ENCODE results near the gene MTNR1A.
A peak's percentile ranks its signal among the peaks of the same experiment; 100 is the strongest.

Gene MTNR1A
- total RNA-seq, result 0 reads per million in 2 donors

- no peak for DNase-seq
These were observed at the start of gene MTNR1A for GRCh38 chr4:186554914-186555827. Gene MTNR1A, minus strand, starts transcription at chr4:186555567. Its CDS starts 202 bp downstream, at chr4:186555365.

- DNase-seq, result no peak
These were observed 48.9 kb upstream of the MTNR1A start for GRCh38 chr4:186604124-186604807.

GRCh38 chr4:186602978-186603377 lies 47.6 kb upstream of the MTNR1A start:
- no peak for DNase-seq

DNA sequence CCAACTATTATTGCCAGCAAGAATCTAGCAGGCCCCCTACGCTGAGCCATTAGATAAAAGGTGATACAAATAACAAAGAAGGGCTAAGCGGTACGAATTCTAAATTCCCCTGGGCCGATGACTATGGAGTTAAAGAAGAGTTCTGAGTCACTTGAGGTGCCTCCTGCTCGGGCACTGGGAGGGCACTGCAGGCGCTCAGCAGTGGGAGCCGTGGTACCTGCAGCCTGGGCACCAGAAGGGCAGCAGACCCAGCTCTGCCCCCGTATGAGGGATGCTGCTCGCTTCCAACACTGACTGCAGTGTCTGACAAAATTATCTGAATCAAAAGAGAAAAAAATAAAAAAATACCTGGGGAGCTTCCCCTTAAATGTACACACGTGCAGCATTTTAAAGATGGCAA lies 44.1 kb upstream of the MTNR1A start:
- no peak for DNase-seq

DNA sequence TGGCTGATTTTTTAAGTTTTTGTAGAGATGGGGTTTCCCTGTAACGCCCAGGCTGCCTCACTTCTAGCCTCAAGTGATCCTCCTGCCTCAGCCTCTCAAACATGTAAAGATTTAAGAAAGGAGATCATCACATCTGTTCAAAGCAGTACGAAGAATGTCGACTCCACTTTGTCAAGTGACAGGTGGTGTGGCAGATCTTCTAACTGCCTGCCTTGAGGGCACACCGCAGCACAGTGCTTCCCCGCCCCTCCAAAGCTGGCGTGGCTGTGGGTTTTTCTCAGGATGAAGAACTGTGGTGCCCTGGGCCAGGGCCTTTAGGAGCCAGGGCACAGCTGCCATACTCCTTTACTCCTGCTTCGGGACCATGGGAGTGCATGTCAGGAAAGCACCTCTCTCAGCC lies 43.3 kb upstream of the MTNR1A start:
- no peak for DNase-seq

DNA sequence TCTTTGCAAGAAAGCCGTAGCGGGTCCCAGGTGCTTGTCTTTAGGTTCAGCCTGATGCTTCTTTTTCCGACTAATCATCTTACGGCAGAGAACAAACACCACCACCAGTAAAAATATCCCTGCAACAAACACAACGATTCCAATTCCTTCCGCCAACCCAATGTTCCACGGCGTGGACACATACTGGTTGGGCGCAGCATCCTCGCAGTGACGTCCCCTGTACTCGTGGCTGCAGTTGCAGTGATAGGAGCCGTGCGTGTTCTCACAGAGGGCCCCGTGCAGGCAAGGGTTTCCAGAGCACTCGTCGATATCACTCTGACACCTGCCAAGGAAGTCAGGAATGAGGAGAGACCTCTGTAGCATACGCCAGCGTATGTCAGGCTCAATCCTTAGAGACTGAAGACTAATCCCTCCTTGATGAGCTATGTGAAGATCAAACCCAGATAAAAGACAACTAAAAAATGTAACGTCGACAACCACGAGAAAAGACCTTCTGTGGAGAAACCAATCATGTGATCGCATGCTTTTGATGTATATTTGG lies 41.6 kb upstream of the MTNR1A start:
- DNase-seq, result no peak

DNA sequence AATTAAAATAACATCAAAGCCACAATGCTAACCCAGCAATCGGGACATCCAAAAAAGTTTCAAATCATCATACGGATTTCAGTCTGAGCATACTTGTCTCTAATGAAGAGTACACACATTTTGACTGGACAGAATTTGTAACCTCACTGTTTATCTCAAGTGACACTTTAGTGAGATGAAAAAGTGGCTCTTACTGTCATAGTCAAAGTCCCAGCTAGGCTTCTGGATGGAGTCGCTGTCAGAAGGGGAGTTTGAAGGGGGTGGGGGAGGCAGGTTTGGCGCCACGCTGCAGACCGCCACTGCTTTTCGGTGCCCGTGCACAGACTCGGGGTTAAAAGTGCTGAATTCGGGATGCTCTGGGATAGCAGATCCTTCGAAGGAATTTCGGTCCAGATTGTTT lies 41.0 kb upstream of the MTNR1A start:
- no peak for DNase-seq

DNA sequence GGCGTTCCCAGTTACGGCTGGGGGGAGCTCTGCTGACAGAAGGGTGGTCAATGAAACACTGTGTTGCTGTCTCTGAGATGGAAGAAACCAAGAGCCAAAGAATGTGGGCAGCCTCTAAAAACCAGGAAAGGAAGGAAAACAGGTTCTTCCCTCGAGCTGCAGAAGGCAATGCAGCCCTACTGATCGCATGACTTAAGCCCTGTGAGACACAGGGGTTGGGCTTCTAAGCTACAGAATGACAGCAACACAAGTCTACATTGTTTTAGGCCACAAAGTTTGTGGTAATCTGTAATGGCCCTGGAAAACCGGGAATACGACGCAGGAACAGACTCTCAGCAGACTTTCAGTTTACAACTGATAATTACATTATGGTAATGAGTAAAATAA lies 38.2 kb upstream of the MTNR1A start:
- no peak for DNase-seq

- DNase-seq, result no peak
These were observed 37.7 kb upstream of the MTNR1A start for GRCh38 chr4:186592966-186593586.

- no peak for DNase-seq
These were observed 37.1 kb upstream of the MTNR1A start for GRCh38 chr4:186592445-186592844.

DNA sequence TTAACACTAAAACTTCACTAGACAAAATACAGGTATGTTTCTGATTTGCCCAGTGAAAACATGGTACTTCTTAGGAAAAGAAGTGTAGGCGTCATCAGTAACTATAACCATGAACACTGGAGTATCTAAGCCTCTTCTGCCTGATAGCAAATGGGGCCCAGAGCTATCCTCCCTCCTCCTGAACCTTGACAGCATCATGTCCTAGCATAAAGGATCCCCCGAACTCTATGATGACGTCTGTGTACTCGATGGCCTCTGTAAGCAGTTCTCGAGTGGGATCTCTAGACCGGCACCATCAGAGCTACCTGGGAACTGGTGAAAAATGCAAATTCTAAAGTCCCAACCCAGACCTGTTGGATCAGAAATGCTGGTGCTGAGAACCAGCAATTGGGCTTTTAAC lies 36.3 kb upstream of the MTNR1A start:
- no peak for DNase-seq

- DNase-seq, result no peak
These were observed 33.1 kb upstream of the MTNR1A start for GRCh38 chr4:186588503-186588902.

DNA sequence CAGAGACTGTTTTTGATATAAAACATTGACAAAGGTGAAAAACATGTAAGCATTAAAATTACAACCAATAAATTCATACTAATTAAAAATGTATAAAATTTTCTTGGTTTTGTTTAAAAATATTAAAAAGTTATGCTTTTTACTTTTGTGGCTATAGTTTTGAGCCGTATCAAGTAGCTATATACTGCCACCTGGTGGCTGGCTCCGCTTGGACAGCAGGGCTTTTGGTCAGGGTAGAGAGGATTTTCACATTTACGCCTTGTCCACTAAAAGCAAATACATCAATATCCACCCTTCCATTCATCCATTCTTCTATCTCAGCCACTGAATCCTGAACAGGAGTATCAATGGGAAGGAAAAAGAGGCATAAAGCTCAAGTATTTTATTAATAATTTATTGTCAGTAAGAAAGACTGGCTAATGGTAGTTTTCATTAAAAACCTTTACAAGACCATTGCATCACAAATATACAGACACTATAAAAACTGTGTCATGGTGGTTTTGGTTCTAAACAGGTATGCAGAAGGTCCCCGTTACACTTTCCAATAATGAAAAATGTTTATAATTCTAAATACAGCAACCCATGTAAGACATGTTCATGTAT lies 32.1 kb upstream of the MTNR1A start:
- peak in 4 of 5 experiments; percentile 9 to 45 (median 39) for DNase-seq

DNA sequence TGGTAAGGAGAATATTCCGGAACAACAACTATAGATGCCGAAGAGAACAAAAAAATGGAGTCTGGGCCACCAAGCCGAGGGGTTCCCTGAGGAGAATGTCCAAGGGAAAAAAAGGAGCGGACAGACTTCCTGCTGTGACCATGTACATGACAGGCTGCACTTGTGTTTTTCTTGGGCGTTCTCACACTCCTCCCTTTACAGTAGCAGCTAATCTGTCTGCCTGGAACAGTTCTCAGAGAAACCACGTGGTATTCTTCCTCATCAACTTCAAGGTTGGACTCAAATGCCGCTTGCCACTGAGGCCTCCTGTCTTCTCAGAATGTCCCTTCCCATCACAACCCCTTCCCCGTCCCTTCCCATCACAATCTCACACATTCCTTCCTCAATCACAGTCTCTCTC lies 30.8 kb upstream of the MTNR1A start:
- no peak for DNase-seq

DNA sequence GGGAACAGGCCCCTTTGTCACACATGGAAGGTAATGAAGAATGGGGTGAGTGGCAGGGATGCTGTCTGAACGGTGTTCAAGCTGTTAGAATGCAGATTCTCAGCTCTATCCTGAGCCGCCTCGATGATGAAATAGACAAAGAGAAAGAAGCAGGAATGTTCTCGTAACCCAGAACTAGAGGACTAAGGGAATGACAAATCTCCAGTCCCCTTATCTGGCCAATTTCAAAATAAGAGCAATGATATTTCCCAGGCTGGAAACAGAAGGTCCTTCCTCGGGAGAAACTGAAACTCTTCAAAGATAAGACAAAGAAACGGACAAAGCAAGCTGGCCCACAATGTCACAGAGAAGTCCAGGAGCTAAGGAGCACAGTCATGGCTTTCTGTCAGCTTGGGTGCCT lies 29.5 kb upstream of the MTNR1A start:
- no peak for DNase-seq

DNA sequence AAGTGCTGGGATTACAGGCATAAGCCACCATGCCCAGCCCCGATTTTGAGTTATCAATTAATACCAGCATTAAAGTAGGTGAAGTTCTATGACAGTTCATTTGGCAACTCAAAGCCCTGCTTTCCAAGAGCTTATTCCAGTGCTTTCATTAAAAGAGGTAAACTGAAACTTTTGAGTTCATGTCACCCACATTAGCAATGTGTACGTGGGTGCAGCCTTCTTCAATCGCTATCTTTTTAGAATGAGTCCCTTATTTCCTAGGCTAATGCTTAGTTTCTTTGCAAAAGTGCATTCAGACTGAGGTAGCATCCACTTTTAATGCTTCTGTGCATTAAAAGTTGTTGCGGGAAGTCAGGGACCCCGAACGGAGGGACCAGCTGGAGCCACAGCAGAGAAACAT lies 26.1 kb upstream of the MTNR1A start:
- DNase-seq, result no peak

DNA sequence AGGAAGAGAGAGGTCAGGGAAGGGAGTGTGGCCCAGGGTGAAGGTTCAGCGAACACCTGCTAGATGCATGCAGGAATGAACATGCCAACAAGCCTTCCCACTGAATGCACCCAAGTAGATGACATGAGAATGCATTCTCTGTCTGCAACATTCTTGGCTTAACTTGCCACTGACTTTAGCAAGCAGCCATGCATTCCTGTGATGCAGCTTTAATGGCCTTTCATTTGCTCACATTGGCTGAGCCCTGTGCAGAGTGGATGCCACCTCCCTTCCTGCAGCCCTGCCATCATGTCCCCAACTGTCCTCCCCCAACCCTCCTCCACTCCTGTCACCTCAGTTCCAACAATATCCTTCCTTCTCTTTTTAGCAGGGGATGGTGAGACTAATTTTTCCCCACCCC lies 25.3 kb upstream of the MTNR1A start:
- no peak for DNase-seq

DNA sequence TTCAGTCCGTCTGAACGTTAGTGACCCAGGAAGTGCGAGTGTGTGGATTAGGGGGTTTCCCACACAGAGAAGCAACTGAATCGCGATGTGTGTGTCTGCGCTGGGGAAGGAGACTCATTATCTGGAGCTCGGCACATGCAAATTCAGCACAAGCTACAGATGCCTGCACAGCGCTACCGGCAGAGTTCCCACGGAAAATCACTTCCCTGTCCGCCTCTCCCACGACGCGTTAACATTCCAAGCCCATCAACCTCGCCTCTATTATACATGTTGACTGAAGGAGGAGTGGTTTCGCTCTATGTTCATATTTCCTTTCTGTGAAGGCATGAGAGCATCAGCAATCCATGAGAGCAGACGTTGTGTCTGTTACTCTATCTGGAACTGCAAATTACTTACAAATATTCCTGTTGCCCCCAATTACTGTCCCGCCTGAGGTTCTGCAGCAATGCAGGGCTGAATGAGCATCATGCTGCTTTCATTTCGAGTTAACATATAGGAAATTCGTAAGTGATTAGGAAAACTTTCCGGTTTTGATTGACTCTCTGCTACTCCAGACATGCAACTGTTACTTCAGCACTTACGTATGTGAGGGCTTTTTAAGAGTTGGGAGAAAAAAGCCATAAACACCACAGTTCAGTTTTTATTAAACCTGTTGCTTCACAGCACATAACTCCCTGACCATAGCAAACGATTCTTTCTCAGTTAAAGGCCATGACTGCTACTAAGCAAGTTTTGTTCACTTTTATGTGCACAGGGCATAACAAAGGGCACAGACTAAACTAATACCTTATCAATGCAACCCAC lies 15.0 kb upstream of the MTNR1A start:
- DNase-seq, result no peak

DNA sequence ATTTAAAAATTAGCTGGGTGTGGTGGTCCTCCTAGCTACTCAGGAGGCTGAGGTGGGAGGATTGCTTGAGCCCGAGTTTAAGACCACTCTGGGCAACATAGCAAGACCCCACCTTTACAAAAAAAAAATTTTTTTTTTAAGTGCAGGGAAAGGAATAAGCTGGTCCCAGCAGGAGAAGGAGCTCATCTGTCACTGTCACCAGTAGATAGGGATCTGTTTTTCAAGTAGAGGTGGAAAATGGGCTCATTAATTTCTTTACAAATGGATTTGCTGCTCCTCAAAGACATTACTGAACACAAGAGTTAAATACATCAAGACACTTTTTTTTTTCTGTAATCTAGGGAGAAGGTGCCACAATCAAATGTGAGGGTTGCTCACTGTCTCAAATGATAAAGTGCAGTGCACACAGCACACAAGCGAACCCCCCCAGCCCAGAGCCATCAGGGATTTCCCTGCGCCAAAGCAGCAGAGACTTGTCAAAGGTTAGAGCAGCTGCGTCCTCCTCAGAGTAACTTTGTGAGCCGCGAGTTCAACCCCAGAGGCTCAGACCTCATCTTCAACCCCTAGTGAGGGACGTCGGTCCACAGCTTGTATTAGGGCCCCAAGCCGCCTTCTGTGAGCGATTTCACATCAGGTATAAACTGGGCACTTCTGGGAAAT lies 14.3 kb upstream of the MTNR1A start:
- DNase-seq, result no peak

- no peak for DNase-seq
These were observed 10.7 kb upstream of the MTNR1A start for GRCh38 chr4:186566068-186566467.

DNA sequence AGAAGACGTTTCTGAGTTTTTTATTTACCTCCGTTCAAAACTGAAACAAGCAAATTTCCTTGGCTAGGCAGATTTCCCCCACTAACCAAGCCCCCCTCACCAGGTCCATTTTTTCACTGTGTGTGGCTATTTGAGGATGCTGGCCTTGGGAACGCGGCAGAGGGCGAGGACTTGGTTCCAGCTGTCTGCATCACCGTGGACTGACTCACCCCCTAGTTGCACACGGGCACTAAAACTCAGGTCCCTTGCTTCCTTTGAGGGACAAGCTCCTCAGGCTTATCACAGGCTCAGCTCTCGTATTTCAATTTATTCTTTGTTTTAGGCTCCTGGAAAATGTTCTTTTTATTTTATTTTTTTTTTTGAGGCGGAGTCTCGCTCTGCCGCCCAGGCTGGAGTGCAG lies 8.4 kb upstream of the MTNR1A start:
- DNase-seq, result no peak

- no peak for DNase-seq
These were observed 6.4 kb upstream of the MTNR1A start for GRCh38 chr4:186561748-186562147.
